NB4 (cell line): ENCODE results near the gene CIITA.

ENCODE experiments used
- DNase-seq: peaks from one replicate; pipeline ENCODE4 v3.0.0; 2010; ENCODE audit warnings: low read depth
- H3K4me3 ChIP-seq: one replicate; pipeline ENCODE4 v1.5.1; 2011; ENCODE audit warnings: mild to moderate bottlenecking, low read depth, low read length, moderate library complexity
- CTCF ChIP-seq: IDR thresholded peaks from one replicate; pipeline ENCODE4 v1.5.1; 2012; ENCODE audit warnings: low read depth, low read length
- MAX ChIP-seq: IDR thresholded peaks from 2 replicates; pipeline ENCODE4 v1.6.1; 2011; ENCODE audit warnings: low read depth, low read length
- MYC ChIP-seq: IDR thresholded peaks from 2 replicates; pipeline ENCODE4 v1.6.1; 2011; ENCODE audit warnings: low read depth, low read length
- POLR2A ChIP-seq: IDR thresholded peaks from 2 replicates; pipeline ENCODE4 v1.6.1; 2011; ENCODE audit warnings: mild to moderate bottlenecking; ENCODE audit not compliant: insufficient read length; ENCODE audit errors: extremely low read depth

CIITA gene

GRCh38 chr16:10949424-10949970 is 72.5 kb downstream of the CIITA start:
- TF ChIP-seq MYC (peak; percentile 75), POLR2A (no peak), MAX (peak; percentile 95), CTCF (peak; percentile 24)
- DNase-seq: peak; percentile 95
- H3K4me3 ChIP-seq: no peak overlapping the region

GRCh38 chr16:10950393-10950792 is 73.4 kb downstream of the CIITA start:
- DNase-seq: no peak
- TF ChIP-seq POLR2A: no peak
- TF ChIP-seq MYC: no peak
- no peak for TF ChIP-seq MAX
- no peak for TF ChIP-seq CTCF
- H3K4me3 ChIP-seq: no peak overlapping the region

- no peak overlapping the region for H3K4me3 ChIP-seq
- DNase-seq: no peak
- TF ChIP-seq CTCF: no peak
- TF ChIP-seq MAX: no peak
- no peak for TF ChIP-seq POLR2A
- no peak for TF ChIP-seq MYC
Measured at GRCh38 chr16:10951026-10951425, 74.0 kb downstream of the CIITA start.

- no peak for TF ChIP-seq MAX
- no peak for TF ChIP-seq CTCF
- no peak for TF ChIP-seq POLR2A
- no peak for TF ChIP-seq MYC
- no peak for DNase-seq
- no peak overlapping the region for H3K4me3 ChIP-seq
Measured at GRCh38 chr16:10954903-10955302, 77.9 kb downstream of the CIITA start.

- TF ChIP-seq CTCF: no peak
- TF ChIP-seq POLR2A: no peak
- TF ChIP-seq MYC: no peak
- TF ChIP-seq MAX: no peak
Measured at GRCh38 chr16:10957771-10958482, 80.9 kb downstream of the CIITA start.

More at GRCh38 chr16:10957771-10958482, 80.9 kb downstream of the CIITA start:
- peak; percentile 45 for DNase-seq
- H3K4me3 ChIP-seq: no peak overlapping the region
